Type B pancreatic cell (in vitro differentiated cells): Measurements from ENCODE around the gene DGLUCY. TPM values are rescaled to one million over a fixed set of nuclear protein-coding genes. Genes with fewer than 3 reads are reported as not detected.
"Not testable (repeated sequence)": the region's sequence is repeated elsewhere in the genome, so short reads cannot be mapped to it uniquely, and the experiment has no call there.

ENCODE experiments used
- DNase-seq: peaks from one replicate; pipeline ENCODE4 v3.0.0; 2021; ENCODE audit warnings: mixed read lengths; ENCODE audit not compliant: unreplicated experiment; ENCODE audit errors: extremely low spot score
- H3K27ac Mint-ChIP-seq: 2 replicates; pipeline ENCODE4 v1.8.0; 2021; ENCODE audit warnings: mild to moderate bottlenecking, mixed read lengths
- H3K27me3 Mint-ChIP-seq: 2 replicates; pipeline ENCODE4 v1.8.0; 2021; ENCODE audit warnings: mixed read lengths
- H3K36me3 Mint-ChIP-seq: 2 replicates; pipeline ENCODE4 v1.8.0; 2021; ENCODE audit warnings: mixed read lengths
- H3K4me1 Mint-ChIP-seq: one replicate; pipeline ENCODE4 v1.8.0; 2021; ENCODE audit warnings: mixed read lengths; ENCODE audit not compliant: unreplicated experiment
- H3K4me3 Mint-ChIP-seq: 2 replicates; pipeline ENCODE4 v1.8.0; 2021; ENCODE audit warnings: mild to moderate bottlenecking, mixed read lengths
- H3K9me3 Mint-ChIP-seq: 2 replicates; pipeline ENCODE4 v1.8.0; 2021; ENCODE audit warnings: mixed read lengths
- total RNA-seq: library from RNA; stranded (reverse); gene quantifications from 2 replicates; pipeline ENCODE4 v1.2.1, GENCODE V29; 2021; ENCODE audit warnings: low replicate concordance
- TF ChIP-seq, protein P1 (sequence below): fragments of 200-600 bp; sonication (generic); conservative IDR thresholded peaks from 2 replicates; pipeline ENCODE4 v1.5.0; 2021; ENCODE audit warnings: antibody characterized with exemption, mild to moderate bottlenecking

Gene DGLUCY
- total RNA-seq, 1 donor from 2014 or later = 37.5 TPM

DNA sequence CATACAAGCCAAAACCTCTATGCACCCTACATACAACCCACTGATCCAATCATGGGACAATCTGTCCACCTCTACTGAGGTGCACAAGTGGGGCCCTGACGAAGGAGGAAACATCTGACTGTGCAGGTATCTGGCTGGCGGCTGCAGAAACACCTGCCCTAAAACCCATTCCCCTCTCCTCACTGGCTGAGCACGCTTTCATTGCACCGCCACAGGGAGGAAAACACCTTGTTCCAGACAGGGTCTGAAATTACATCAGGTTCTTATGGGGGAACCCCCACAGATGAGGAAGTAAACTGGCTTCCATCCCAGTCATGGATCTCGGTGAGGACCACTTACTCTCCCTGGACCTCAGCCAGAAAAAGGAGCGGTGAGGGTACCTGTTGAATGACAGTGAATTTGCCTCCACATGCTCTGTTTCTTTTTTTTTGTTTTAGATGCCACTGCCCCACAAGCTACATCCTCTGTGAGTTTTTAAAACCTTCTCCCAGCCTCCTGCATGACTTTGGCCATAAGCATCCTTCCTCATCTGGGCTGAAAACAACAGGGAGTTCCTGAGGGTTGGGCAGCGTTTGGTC lies 23.8 kb upstream of the DGLUCY start:
- H3K27ac Mint-ChIP-seq = no peak overlapping the region
- no peak for DNase-seq
- H3K4me3 Mint-ChIP-seq = no peak overlapping the region
- H3K27me3 Mint-ChIP-seq = no peaks in the 10 kb centered on the region
- peaks cover 10% of the 10 kb centered on the region for H3K4me1 Mint-ChIP-seq
- peaks cover 5% of the 10 kb centered on the region for H3K9me3 Mint-ChIP-seq
- no peaks in the 10 kb centered on the region for H3K36me3 Mint-ChIP-seq
- TF ChIP-seq, protein P1, sequence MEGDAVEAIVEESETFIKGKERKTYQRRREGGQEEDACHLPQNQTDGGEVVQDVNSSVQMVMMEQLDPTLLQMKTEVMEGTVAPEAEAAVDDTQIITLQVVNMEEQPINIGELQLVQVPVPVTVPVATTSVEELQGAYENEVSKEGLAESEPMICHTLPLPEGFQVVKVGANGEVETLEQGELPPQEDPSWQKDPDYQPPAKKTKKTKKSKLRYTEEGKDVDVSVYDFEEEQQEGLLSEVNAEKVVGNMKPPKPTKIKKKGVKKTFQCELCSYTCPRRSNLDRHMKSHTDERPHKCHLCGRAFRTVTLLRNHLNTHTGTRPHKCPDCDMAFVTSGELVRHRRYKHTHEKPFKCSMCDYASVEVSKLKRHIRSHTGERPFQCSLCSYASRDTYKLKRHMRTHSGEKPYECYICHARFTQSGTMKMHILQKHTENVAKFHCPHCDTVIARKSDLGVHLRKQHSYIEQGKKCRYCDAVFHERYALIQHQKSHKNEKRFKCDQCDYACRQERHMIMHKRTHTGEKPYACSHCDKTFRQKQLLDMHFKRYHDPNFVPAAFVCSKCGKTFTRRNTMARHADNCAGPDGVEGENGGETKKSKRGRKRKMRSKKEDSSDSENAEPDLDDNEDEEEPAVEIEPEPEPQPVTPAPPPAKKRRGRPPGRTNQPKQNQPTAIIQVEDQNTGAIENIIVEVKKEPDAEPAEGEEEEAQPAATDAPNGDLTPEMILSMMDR = no peak

- no peak for DNase-seq
- peaks cover 5% of the 10 kb centered on the region for H3K9me3 Mint-ChIP-seq
- no peaks in the 10 kb centered on the region for H3K36me3 Mint-ChIP-seq
- peaks cover under 1% of the 10 kb centered on the region for H3K27me3 Mint-ChIP-seq
- TF ChIP-seq, protein P1 = no peak
- H3K4me1 Mint-ChIP-seq = peaks cover 10% of the 10 kb centered on the region
- H3K27ac Mint-ChIP-seq = no peak overlapping the region
- H3K4me3 Mint-ChIP-seq = no peak overlapping the region
These were observed 23.1 kb upstream of the DGLUCY start for GRCh38 chr14:91090743-91091142.

GRCh38 chr14:91092073-91092472 lies 21.8 kb upstream of the DGLUCY start:
- H3K36me3 Mint-ChIP-seq = no peaks in the 10 kb centered on the region
- H3K4me3 Mint-ChIP-seq = no peak overlapping the region
- TF ChIP-seq, protein P1 = no peak
- H3K9me3 Mint-ChIP-seq = peaks cover 5% of the 10 kb centered on the region
- H3K27me3 Mint-ChIP-seq = peaks cover 3% of the 10 kb centered on the region
- no peak for DNase-seq
- no peak overlapping the region for H3K27ac Mint-ChIP-seq
- peaks cover 10% of the 10 kb centered on the region for H3K4me1 Mint-ChIP-seq

GRCh38 chr14:91093743-91094472 lies 20.0 kb upstream of the DGLUCY start:
- H3K27me3 Mint-ChIP-seq, H3K27ac Mint-ChIP-seq, H3K36me3 Mint-ChIP-seq, H3K9me3 Mint-ChIP-seq, H3K4me1 Mint-ChIP-seq, DNase-seq, H3K4me3 Mint-ChIP-seq: not testable (repeated sequence)

GRCh38 chr14:91094772-91095171 lies 19.1 kb upstream of the DGLUCY start:
- DNase-seq = no peak
- Mint-ChIP-seq H3K36me3 (no peaks in the 10 kb centered on the region), H3K27me3 (peaks cover 3% of the 10 kb centered on the region), H3K4me3 (no peak overlapping the region), H3K27ac (no peak overlapping the region), H3K4me1 (no peaks in the 10 kb centered on the region), H3K9me3 (no peaks in the 10 kb centered on the region)
- TF ChIP-seq, protein P1 = no peak

DNA sequence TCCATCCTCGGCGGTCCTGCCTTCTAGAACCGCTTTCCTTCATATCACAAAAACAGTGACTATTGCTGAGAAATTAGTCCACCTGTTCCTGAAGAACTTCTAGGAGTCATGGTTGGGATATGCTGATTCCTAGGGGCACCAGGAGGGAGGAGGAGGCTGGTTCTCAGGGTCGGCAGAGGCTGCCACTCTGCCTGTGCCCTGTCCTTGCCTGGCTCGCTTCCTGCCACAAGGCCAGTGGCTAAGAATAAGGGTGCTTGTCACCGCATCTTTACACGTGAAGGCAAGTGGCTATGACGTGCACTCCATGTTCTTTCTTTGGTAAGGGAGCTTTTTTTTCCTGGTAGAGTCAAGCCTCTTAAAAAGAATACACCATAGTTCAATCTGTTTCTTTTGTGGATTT lies 18.7 kb upstream of the DGLUCY start:
- Mint-ChIP-seq H3K4me1 (no peaks in the 10 kb centered on the region), H3K36me3 (no peaks in the 10 kb centered on the region), H3K27ac (no peak overlapping the region), H3K27me3 (peaks cover 3% of the 10 kb centered on the region), H3K9me3 (no peaks in the 10 kb centered on the region), H3K4me3 (no peak overlapping the region)
- TF ChIP-seq, protein P1 = no peak
- DNase-seq = no peak

GRCh38 chr14:91097657-91098056 lies 16.2 kb upstream of the DGLUCY start:
- not testable (repeated sequence) for H3K36me3 Mint-ChIP-seq, H3K4me3 Mint-ChIP-seq, H3K27me3 Mint-ChIP-seq, DNase-seq, H3K4me1 Mint-ChIP-seq, H3K27ac Mint-ChIP-seq, H3K9me3 Mint-ChIP-seq
